Medulla oblongata (tissue), 1 donor: ENCODE measurements around the gene HDAC7.
A peak's percentile ranks its signal among the peaks of the same experiment; 100 is the strongest.

Source experiments
- DNase-seq: peaks from one replicate; pipeline ENCODE4 v3.0.0-alpha.2; 2015; ENCODE audit errors: extremely low spot score

The HDAC7 gene

DNA sequence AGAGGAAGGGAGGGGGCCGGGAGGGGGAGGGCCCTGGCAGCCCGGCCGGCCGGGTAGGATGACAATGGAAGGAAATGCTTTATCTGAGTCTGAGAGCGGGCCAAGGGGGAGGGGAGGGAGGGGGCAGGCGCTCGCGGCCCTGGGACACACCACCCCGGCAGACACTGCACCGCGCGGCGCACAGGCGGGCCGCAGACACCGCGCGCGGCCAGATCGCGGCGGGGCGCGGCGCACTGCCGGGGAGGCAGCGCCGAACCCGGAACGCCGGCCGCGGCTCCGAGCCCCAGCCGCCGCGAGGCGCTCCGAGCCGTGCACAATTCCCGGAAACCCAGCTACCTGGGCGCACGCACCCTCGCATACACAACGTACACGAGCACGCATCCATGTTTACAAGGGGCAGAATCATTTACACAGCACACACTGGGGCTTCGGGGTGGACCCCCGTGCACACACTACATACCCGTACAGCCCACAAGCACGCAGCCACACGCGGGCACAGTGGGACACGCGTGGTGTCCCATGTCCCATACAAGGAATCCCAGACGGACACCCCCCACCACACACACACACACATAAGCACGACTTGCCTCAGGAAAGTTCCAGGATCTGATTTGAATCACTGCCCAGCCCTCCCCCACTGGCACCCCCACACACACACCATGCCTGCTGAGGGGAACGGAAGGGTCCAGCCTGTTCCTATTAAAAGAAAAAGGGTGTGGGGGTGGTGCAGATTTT lies at the start of gene HDAC7:
Gene HDAC7 (minus strand): TSS at position 8 of the 735 bp plus-strand sequence. CDS start 118 bp downstream, outside the sequence.
- peak; percentile 75 for DNase-seq

DNA sequence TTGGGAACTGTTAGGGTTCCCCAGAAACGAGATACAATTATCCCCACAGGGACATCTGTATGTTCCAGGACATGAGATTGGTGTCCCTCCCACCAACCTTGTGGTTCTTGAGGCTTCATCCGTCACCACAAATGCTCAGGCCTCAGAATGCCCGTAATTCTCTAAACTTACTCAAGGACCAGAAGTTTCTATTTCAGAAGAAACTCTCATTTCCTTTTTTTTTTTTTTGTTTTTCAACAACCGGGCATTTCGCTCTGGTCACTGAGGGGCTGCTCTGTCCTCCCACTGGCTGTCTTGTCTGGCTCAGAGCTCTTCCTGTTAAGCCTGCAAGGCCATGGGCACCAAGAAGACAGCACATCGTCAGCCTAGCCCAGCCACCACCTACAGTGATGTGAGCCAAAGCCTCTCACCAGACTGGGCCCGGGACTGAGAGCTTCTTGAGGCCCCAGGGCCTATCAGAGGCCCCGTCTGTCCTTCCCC lies 48.9 kb upstream of the HDAC7 start:
- DNase-seq = peak; percentile 51

DNA sequence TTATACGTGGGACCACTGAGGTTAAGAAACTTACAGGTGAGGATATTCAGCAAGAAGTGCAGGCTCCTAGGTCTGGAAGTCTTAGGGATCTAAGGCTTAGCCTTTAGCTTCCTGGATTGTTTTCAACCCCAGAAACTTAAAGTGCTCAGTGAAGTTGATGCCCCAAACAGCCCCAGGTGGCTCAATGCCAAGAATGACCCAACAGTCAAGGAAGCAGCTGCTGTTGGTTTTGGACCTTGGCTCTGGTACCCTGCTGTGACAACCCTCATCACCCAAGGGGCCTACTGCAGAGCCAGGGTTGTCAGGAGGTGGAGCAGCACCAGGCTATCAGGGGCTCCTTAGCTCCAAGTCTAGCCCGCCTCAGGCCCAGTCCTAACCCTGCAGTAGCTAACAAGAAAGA lies 48.3 kb upstream of the HDAC7 start:
- DNase-seq = no peak

DNA sequence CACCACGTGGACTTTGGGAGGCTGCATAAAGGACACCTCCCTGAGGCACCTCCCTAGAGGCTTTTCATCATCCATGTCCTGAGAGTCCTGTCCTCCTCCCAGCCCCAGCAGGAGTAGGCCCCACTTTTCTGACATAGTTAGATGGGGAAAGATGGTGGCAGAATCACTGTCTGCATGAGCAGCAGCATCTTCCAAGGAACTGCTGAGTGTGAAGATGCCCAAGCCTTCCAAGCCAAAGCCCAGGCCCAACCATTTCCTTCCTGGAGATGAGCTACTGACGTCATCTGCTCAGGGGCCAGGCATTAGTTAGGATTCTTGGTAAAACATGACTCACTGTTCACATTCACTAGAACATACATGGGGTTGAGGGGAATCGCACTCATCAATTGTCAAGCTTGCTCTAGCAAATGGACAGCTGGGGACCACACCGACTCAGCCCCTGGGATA lies 47.8 kb upstream of the HDAC7 start:
- no peak for DNase-seq

DNA sequence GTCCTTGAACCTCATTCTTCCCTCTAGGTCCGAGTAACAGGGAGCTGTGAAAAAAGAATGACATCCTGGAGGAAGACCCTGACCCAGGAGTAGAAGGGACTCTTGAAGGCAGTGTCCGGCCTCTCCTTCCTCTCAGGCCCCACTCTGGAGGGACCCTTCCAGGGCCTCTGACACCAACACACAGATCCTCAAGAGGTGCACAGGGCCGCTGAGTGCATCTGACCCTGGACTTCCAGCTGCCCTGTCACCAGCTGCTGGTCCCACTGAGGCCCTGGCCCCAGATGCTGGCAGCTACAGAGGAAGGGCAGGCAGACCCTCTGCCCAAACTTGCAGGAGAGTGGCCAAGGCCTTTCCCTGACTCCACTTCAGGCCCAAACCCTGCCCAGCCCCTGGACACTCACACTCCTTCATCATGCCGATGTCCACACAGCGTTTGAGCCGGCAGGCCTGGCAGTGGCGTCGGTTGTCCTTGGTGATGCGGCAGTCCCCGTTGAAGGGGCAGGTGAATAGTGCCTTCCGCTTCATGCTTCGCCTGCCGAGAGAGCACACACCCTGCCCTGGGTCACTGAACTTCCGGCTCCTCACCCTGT lies 45.0 kb upstream of the HDAC7 start:
- no peak for DNase-seq

DNA sequence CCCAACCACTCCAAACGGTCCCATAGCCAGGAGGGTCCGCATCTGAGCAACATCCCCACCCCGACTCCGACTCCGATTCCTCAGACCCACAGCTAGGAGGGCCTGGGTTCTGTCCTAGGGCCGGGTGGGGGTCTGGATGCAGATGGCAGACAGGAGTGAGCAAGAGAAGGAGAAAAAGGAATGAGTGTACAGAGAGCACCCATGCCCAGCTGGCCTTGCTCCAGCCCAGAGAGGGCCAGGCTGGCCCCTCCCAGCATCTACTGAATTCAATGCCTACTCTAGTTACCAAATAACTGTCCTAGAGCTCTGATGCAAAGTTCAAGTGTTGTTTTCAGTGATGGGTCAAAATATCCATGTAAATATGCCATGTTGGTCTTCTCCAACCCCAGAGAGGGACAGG lies 44.3 kb upstream of the HDAC7 start:
- DNase-seq = no peak

DNA sequence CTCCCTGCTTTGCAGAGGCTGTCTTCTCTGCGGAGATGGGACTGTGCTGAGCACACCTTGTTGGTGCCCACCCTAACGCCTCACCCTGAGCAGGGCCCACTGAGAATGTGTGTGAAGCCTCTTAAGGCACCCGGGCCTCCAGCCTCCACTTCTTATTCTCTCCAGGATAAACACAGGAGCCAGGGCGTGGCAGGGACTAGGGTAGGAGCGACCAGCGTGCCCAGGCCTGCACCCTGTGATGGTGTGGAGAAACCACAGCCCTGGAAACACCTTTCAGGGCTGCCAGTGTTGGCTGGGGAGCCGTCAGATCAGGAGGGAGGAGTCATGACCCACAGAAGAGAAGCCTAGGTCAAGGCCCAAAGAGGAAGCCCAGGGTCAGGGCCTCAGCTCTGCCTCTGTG lies 43.8 kb upstream of the HDAC7 start:
- DNase-seq = no peak

DNA sequence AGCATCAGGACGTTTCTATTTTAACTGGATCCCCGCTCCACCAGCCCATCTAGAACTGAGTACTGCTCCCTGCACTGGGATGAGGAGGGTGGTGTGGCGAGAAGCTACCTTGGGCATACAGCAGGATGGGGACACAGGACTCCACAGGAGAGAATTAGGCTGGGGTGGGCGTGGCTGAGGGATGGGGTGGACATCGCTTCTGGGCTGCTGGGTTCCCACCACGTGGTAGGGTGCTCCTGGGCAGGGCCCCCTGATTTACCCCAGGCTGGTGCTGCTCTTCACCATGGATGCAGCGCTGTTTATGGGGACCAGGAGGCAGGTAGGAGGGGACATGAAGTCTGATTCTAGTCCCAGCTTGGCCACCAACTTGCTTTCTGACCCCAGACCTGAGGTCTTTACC lies 43.2 kb upstream of the HDAC7 start:
- no peak for DNase-seq

DNA sequence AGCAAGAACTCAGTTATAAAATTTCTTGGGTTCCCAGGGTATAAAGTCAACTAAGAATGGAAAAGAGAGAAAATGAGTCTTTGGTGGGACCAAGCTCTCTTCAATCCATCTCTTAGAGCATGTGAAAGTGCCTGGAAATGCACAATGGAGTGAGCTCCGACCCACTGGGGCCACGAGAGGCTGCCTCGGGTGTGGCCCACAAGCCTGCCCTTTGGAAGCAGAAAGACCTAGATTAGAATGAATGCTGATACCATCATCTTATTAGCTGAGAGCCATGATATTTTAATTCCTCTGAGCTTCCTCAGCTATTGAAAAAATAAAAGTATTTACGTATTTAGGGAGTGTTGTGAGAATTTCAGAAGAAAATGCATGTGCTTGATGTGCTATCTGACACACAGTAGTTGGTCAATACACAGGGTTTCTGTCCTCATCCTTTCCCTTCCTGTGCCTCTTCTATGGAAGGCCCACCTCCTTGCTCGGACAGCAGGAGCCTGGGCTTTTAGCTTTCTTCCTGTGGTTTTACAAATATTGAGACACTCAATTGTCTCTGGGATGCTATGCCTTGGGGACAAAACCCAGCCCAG lies 42.6 kb upstream of the HDAC7 start:
- no peak for DNase-seq

DNA sequence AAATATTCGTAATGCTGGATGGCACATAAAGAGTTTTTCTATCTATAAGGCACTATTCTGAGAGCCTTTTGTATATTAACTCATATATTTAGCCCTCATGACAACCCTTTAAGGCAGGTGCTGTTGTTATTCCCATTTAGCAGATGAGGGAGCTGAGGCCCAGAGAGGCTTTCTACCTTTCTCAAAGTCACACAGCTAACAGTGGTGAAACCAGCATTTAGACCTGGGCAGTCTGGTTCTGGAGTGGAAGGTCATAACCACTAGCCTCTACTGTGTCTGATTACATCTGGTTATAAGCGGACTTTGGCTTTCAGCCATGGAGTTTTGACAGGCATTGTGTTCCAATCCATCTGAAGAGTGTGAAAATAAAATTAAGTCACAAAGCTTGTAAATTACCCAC lies 41.2 kb upstream of the HDAC7 start:
- DNase-seq = no peak

DNA sequence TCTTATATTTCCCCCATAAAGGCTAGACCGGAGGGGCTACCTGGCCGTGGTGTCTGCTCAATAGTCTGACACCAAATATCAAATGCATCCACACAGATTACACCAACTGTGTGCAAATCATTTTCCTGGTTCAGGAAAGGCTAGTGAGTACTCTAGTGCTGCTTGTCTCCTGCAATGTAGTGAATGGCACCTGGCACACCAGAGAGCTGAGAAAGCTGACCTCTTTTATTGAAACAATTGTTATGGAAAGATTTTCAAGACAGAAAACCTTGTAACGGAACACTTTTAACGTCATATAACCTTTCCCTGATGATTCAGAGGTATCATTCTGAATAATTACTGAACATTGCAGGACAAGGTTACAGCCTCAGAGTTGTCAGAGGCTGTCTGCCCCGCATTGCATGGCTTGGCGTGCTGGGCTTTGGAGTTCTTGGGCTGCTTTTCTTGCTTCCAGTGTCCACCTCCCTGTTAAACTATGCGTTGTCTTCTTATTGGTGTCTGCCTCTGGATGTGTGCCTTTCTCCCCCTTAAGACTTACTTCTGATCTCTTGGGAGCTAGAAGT lies 40.7 kb upstream of the HDAC7 start:
- DNase-seq = no peak

DNA sequence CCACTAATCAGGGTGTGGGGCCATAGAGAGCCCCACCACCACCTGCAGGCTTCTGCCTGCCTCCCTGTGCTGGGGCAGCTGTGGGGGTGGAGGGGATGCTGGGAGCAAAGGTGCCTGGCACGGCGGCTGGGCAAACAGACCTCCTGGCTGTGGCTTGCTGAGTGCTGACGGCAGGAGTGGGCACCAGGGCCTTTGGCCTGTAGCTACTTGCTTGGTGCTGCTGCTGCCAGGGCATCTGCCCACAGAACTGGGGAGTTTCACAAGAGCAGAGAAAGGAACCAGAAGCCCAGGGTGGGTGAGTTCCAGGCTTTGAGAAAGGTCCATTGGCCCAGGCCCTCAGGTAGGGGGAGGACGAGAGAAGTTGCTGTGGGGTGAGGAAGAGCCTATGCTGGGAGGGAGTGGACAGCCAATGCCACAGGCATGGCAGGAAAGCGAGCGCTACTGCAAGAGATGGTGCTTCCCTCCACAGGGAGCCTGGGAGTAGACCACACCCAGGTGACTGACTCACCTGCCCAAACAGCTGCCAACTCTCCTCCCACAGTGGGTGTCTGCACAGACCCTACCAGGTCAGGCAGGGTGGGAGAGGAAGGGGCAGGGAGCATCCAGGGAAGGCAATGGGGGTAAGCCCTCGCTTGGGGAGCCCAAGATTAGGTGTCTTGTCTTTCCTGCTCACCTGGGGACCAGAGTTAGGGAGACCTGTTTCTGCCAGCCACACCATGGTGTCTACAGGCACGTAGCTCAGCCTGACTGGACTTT lies 39.0 kb upstream of the HDAC7 start:
- DNase-seq = no peak

DNA sequence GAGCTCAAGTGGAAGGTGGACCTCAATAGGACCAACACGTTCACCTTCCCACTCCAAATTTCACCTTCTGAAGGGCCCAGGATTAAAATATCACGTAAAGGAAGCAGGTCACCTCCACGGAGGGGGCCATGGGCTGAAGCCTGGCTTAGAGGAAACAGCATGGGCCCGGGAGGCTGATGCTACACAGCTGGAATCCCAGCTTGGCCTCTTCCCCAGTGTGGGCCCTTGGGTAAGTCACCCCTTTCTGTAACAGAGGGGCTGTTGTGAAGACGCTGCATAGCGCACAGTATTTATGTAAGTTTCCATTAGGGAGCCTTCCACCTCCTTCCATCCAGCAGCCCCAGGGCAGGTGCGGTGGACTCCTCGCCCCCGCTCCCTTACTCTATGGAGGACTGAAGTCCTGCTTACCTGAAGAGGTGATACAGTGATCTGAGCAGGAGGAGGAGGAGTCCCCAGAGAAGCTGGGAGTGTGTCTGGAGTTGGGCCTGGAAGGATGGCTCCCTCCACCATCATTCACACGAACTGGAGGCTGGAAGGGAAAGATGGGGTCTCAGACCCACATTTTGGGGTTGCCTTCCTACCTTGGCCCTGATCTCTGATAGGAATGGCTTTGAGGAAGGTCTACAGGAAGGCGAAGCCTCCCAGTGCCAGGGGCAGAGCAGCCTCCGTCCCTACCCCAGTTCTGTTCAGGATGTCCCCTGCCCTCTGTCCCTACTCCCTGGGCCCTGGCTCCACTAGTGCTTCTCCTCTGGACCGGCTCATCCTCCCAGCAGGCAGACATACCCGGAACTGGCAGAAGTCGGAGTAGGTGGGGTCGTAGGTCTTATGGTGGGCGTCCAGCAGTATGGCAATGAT lies 37.2 kb upstream of the HDAC7 start:
- no peak for DNase-seq

DNA sequence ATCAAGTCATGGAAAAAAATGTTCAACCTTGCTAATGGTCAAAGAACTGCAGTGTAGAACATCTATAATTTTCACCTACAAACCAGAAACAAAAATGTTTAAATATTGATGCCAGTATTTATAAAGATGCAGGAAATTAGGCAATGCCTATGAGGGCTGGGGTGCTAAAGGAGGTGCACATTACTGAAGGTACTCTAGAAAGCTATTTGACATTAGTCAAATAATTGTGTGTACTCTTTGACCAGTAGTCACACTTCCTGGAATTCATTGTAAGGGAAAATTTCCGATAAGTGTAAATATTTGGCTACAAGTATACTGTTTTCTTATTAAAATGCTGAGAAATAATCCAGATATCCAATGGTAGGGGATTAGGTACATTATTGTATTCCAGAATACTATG lies 36.4 kb upstream of the HDAC7 start:
- DNase-seq = no peak

DNA sequence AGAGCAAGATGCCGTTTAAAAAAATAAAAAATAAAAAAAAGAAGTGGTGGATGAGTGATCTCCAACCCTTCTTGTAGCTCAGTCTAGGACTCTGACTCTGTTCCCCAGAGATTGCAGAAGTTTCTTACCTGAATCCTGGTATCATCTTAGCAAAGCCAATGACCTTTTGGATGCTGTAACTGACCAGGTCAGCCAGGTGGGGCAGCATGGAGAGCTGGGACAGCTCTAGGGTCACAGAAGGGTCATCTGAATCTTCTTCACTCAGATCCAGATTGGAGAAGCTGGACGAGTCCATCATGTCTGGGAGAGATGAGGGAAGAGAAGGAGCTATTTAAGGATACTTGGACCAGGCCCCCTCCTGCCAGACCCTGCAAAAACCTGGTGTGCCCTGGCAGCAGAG lies 35.8 kb upstream of the HDAC7 start:
- DNase-seq = no peak

DNA sequence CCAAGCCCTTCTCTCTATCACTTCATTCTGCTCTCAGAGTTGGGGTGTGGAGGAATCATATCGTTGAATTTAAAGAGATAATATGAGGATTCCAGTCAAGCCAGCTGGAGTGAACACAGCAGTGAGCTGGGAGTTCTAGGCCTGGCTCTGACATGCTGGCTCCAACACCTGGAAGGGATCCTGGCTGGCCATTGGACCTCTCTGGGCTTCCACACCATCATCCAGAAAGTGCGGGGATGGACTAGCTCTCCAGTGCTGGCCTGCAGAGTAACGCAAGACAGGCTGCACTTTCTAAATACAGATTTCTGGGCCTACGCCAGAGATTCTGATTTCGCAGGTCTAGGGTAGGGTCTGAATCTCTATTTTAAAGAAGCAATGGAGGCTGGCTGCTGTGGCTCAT lies 34.8 kb upstream of the HDAC7 start:
- no peak for DNase-seq

DNA sequence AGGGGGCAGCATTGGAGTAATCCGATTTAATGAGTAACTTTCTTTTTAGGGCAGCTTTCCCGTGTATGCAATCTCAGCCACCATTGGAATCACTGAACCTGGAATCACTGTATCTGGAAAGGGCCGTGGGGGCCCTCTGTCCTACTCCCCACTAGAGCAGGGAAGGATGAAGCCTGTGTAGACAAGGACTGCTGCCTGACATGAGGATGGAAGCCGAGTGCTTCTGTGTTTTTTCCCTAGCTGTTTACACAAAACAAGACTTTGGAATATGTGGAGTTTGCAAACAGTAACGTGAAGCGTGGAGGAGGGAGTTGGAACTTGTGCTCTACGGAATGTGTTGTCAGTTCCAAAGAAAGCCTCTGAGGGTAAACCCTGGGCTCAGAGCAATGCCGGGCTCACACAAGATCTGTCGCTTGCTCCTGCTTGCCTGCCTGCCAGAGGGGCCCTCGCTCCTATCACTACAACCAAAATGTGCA lies 32.4 kb upstream of the HDAC7 start:
- no peak for DNase-seq

DNA sequence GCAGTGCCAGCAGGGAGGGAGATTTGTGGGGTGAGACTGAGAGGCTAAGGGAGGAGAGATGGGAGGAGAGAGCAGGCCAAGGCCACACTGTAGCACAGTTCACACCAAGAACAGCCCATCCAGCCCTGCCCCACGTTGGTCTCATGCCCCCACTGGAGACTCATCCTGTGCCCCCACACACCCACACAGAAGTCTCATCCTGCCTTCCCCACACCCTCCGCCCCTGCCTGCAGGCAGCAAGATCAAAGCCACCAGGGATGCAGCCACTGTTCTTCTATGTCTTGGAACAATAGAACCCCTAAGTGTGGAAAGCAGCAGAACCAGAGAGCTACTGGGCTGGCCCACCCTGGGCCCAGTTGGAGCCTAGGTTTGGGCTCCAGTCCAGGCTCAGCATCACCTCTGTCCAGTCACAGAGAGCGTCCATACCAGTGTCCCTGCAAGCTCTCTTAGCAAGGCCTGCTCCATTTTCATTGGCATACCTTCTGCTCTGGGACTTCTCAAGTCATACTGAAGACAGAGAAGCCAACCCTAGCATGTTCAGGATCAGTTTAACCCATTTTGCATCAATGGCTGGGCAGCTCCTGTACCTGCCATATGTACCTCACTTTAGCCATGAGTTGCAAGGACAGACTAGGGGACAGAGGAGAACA lies 31.7 kb upstream of the HDAC7 start:
- DNase-seq = no peak

DNA sequence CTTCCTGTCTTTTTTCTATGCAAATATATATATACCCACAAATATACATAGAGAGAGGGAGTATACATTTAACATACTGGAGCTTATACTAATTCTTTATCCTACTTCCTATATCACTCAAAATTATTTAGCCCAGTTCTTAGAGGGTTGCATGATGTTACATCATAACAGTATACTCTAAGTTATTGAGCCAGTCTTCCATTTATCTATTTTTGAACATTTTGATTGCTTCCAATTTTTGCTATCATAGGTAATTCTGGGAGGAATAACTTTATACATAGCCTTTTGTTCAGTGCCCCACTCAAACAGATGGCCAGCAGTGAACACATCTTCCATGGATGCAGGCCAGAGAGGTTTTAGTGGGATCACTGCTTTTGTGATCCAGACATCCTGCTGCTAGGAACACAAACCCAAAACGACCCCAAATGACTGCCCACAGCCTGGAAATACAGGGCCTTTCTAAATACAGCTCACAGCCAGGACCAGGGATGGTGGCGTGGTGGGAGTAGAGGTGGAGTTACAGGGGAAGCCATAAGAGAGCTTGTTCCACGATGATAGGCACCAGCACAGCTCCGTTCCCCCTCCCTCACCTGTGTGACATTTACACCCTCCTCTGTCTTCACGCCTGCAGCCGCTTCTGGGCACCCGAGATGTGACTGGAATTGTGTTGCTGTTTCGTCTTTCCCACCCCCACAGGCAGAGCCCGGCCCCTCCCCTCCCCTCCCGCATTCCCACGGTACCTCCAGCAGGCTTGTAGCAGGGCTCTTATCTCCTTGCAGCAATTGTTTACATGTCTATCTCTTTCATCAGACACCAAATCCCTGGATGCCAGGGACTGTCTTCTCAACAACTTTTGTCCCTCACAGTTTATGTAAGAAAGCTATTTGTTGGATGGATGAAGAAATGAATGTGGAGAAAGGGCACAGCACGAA lies 30.7 kb upstream of the HDAC7 start:
- DNase-seq = no peak
